GM18502 (cell line): ENCODE data around the gene SLC5A1.

Source experiments
- ATAC-seq: cut with Tn5 transposase; IDR thresholded peaks from one replicate; pipeline ENCODE4 v1.9.1; 2021; ENCODE audit warnings: mild to moderate bottlenecking; ENCODE audit not compliant: unreplicated experiment, poor library complexity

Gene SLC5A1

DNA sequence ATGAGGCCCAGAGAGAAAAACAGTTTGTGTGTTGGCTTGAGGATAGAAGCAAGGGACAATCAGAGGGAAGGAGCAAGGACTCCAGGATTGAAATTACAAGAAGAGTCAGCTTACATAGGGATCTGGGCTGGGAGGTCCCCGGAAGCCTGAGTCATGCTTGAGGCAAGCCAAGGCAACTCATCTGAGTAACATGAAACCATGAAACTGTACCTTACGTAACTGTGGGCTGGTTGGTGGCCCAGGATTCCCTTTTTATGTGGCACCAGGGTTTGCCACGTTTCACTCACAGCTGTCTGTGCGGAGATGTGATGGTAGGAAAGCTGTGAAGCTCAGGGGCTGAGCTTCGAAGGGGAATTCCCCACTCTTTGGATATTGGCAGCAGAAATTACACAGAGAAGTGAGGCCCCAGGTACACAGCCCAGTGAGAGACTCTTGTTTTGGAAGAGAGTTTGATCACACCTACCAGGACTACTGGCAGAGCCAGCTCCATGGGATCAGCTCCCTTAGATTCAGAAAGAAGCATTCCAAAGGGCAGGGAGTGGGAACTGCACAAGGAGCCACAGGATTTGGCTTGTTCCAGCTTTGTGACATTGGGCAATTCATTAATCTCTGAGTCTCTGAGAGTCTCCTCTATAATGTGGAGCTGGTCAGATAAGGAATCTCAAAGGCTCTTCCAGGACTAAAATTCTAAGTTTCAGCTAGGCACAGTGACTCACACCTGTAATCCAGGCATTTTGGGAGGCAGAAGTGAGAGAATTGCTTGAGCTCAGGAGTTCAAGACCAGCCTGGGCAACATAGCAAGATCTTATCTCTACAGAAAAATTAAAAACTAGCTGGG is 7.8 kb downstream of the SLC5A1 start:
- no peak for ATAC-seq

DNA sequence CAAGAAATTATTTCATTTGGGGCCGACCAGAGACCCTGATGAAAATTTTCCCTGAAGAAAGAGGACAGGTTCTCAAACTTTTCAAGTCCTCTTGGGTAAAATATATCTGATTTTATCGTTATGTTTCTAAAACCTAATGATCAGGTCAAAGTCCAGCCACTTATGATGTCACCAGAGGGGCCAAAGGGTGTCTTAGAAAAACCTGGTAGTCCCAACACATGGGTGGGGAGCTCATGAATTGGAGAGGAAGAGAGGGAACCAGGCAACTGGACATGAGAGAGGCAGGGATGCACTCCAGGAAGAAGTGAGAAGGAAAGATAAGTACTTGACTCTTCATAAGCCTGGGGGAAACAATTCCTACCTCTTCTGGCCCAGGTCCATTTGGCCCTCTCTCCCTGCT is 9.2 kb downstream of the SLC5A1 start:
- ATAC-seq = no peak

DNA sequence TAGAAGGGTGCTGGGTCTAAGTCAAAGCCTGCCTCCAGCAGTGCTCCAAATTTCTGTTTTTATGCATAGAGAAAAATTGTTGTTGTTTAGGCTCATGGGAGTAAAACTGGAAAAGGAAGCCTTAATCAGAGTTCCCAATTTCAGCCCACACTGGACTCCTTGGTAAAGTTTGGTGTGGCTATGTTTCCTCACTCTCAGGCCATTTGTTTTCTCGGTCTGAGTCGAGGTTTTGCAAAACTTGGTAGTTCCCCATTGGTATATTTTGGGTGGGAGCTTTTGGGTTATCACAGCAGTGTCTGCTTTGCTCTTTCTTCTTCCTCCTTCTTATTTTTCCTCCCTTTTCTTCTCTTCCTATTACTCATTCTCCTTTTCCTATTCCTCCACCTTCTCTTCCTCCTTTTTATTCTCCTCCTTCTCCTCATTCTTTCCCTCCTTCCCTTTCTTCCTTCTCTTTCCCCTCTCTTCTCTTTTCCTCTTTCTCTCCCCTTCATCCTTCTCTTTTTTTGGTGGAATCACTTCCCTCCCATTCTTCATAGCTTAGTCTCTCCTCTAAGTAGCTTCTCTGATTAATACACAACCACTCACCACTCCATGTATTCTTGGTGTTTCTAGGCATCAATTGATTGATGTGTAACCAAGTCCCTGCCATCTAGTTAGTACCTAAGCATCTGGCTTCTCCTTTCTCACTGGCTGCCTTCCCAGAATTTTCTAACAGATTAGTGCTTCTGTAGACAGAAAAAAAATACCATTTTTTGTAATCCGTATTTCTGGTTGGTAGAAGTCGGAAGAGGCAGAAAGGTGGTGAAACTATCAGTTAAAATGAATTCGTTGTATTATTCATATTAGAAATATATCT is 10.1 kb downstream of the SLC5A1 start:
- no peak for ATAC-seq

DNA sequence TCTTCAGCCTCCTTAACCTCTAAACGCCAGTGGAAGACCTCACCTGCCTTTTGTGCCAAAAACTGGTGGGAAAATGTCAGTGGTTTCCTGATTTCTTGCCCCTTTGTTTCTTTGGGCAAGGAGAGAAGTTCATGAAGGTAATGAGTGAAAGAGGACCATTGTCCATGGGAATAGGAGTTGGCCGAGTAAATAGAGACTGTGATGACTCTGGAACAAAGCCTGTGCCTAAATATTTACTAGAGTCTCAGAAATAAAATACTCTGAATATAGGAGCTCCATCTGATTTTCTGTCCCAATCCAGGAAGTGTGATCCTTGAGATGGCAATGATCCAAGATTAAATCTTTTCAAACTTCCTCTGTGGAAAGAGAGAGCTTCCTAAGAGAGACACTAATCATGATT is 12.0 kb downstream of the SLC5A1 start:
- ATAC-seq = no peak

DNA sequence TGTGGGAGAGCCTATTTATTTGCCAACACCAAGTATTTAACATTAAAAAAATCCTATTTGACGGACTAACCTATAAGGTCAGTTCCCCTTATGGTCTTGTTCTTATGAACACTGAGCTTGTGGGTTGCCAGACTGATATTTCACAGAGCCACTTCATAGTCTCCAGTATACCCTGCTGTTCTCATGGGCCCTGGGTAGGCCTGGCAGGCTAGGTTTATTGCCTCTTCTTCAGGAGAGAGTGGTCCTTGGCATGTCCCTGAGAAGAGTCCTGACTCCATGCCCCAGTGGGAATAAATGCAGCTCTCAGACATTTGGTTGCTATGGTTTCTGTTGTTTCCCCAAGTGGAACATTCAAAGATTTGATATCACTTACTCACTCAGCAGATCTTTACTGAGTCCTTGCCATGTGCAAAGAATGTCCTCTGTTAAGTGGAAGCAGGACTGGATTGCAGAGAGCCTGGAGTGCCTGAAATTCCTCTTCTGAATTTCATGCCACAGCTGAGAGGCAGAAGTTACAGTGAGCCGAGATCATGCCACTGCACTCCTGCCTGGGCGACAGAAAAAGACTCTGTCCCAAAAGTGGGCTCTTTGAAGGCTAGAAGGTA is 15.7 kb downstream of the SLC5A1 start:
- ATAC-seq = no peak

DNA sequence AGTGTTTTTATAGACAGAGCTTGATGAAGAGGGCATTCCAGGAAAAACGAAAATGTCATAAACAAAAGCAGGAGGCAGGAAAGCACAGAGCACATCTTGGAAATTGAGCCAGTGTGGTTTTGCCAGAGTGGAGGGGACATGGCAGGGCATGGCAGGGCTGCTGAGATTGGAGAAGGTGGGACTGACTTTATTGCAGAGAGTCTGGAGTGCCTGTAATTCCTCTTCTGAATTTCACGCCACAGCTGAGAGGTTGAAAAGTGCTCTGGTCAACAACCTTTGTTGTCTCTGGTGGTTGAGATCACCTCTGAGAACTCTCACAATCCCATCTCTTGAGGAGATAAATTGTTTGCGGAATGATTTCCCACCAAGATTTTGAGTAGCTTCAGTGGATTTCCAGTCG is 16.4 kb downstream of the SLC5A1 start:
- no peak for ATAC-seq

DNA sequence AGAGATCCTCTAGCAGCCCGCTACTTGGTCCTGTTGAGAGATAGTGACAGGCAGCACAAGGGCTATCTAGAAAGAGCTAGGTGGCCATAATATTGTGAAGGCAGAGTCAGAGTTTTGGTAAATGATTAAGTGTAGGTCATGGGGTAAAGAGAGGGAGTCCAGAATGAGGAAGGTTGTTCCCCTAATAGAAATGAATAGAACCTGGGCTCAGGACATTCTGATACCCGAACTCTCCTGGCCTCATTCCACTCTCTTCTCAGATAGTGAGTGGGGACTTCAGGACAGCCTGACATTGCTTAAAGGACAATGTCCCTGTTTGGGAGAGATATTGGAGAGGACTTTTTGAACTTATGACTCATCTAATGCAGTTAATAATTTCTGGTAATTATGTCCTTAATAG is 20.6 kb downstream of the SLC5A1 start:
- no peak for ATAC-seq

DNA sequence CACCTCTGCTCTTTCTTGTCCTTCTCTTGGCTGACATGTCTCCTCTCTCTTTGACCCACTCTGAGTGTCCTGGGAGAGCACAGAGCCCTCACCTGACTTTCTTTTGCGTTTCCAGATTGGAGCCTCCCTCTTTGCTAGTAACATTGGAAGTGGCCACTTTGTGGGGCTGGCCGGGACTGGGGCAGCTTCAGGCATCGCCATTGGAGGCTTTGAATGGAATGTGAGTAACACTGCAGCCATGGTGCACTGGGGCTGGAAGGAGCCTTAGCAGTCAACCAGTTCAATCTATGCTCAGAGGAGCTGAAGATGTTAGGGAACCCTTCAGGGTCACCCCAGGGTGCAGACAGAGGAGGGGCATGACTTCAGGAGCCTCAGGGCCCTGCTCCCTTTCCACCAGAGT is 23.8 kb downstream of the SLC5A1 start:
- no peak for ATAC-seq

DNA sequence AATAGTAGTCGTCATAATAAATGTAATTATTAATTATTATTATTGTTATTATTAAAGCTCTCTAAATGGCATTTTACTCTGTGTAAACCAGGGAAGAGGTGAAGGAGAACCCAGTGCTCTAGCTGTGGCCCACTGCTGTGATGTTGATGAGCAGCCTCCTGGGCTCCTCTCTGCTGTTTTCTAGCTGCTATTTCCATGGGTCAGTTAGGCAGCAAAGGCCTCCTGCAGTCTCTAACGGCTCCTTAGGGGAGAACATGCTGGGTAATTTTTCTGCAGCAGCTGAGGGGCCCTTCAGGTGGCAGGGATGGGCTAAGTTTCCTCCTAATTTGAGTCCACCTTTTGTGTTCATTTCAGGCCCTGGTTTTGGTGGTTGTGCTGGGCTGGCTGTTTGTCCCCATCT is 24.6 kb downstream of the SLC5A1 start:
- ATAC-seq = no peak

DNA sequence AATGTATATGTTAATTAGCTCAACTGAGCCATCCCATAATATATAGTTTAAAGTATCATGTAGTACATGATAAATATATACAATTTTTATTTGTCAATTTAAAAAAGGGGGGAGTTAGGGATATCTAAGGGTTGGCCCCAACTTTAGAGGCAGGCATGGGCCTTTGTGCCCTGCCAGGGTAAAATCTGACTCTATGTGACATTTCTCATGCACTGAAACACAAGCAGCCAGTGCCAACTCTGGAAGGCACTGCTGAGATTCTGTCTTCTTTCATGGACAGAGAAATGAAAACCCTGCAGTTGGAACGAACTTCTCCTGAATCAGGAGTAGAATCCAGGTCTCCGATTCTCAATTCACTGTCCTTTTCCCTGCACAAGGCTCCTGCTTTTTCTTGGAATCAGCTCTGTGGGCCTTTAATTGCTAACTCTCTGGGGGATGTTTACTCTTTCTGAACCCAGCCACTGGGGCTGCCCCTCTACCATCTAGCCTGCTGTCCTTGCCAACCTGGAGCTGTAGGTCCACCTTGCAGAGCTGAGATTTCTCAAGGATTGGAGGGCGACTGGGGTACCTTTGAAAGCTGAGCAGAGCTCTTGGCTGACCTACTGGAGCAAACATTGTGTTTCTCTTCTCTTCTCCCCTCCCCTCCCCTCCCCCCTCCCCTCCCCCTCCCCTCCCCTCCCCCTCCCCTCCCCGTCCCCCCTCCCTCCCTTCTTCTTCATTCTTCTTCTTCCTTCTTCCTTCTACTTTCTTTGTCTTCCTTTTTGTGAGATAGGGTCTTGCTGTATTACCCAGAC is 26.7 kb downstream of the SLC5A1 start:
- no peak for ATAC-seq

DNA sequence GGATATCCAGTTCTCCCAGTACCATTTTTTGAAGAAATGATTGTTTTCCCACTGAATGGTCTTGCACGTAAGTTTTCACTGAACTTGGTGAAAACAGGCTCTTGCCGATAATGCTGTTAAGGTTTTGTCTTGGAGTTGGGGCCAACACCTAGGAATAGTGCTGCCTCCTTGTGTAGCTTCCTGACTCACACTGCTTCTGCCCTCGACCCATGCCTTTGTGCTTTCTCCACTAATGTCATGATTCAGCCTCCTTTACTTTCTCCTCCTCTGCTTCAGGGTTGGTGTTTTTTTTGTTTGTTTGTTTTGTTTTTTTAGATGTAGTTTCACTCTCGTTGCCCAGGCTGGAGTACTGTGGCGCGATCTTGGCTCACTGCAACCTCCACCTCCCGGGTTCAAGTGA is 30.2 kb downstream of the SLC5A1 start:
- ATAC-seq = no peak

DNA sequence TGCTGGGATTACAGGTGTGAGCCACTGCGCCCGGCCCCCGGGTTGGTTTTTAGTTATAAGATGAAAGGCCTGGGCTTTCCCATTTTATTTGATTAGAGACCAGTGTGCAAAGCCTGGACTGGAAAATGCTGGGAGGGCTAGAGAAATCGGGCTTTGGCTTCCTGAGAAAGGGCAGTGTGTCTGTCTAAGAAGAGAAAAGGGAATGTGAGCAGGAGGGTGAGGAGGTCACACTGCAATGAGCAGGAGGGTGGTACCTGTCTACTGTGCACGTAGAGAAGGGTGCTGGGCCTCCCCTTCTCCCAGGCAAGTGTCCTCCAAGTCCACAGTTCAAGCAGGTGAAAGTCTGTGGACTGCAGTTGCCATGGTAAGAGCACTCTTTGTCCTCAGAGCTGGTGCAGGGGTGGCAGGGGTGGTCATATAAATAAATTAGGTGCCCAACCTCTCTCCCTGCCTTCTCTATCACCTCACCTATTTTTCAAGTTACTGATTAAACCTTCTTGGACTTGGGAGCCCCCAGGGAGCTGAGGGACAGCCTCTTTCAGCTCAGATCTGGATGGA is 30.8 kb downstream of the SLC5A1 start:
- ATAC-seq = no peak

DNA sequence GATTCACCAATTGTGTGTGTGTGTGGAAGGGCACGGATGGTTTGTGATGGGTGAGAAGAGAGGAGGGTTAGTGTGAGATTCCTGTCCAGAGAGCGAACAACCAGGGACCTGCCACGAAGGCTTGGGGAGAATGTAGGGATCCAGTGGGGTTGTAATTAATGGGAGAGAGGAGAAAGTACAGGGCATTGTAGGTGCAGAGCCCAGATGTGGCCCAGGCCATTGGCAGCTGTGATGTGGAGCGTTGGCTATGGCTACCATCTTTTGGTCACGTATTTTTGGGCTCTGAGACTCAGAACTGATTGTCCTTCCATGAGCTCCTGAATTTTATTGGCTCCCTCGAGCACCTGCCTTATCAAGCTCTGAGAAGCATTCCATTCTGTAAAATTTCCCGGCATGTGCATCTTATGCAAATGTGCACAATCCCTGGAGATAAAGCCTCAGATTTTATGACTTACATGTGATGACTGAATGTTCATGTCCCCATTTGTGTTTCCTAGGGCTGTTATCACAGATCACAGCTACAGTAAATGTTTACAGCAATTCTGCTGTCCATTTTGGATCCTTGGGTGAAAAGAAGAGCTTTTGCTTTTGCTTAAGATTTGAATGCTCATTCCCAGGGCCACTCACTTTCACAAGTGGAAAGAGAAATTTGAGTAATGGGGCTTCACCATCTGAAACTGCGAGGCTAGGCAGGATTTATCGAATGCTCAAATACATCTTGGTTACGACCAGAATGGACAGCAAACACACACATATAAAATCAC is 33.1 kb downstream of the SLC5A1 start:
- ATAC-seq = no peak

DNA sequence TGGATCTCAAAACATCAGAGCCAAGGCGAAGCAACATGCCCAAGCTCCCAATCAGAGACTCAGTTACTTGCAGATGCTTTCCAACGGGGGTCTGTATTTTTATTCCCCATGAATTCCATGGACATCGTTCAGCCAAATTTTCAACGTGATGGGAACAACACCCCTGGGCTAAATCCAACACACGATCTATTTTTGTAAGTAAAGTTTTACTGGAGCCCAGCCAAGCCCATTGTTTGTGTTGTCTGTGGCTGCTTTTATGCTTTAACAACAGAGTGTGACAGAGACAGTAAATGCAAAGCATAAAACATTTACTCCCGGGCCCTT is 33.7 kb downstream of the SLC5A1 start:
- ATAC-seq = no peak

DNA sequence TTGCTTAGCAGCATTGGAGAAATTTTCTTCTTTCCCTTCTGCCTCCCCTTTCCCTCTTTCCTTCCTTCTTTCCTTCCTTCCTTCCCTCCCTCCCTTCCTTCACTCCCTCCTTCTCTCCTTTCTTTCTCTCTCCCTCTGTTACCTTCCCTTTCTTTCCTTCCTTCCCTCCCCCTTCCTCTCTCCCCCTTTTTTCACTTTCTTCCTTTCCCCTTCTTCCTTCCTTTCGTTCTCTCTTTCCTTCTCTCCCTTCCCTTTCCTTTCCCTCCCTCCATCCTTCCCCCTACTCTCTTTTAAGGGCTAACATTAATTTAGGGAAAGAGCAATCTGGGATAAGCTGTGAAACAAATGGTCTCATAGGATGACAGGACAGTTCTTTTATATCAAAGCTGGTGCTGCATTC is 34.1 kb downstream of the SLC5A1 start:
- ATAC-seq = no peak

DNA sequence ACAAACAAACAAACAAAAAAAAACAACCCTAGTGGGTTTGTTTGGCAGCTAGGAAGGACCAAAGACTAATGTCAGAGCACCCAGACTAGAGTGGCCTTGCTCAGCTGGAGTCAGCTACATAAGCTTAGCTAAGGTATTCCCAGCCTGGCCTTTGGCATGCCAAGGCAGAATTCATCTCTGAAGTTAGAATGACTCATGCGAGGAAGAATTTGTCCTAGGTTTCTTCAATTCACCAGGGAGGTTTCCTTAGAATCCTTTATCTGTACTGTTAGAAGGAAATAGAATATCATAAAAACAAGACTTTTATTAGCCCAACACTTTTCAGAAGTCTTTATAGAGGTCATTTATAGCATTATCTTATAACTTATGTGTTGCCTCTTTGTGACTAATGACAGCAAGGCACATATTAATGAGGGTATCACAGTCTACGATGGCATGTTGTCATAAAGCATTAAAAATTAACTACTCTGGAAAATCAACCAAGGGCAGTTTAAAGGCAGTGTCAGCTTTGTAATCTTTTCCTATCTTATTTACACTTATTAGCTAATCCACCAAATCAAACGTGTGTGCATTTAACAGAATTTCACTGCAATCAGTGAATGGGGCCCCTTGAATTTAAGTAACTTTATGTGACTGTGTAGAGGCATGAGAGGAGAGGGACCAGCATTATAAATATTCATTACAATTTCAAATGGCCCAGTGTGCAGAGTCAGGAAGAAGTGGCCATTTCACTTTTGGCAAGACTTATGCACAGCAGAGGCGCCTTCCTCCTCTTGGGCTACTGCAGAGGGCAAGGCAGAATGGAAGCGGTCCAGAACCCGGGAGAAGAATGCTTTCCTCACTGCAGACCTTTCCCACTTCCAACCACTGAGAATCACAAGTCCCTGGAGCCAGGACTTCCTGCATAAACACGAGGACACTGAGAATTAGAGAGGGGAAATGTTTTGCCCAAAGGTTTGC is 36.3 kb downstream of the SLC5A1 start:
- ATAC-seq = no peak

DNA sequence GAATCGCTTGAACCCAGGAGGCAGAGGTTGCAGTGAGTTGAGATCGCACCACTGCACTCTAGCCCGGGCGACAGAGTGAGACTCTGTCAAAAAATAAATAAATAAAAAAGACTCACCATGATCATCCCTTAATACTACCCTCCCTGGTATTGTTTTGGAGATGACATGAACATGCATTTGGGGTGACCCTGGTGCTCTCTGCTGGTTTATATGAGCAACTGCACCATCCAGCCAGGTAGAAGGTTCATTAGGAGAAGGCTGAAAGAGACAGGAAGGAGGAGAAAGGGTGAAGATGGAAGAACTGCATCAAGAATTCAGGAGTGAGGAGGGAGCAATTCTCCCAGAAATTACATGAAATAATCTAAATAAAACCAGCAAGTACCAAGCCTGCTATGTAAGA is 37.8 kb downstream of the SLC5A1 start:
- no peak for ATAC-seq

DNA sequence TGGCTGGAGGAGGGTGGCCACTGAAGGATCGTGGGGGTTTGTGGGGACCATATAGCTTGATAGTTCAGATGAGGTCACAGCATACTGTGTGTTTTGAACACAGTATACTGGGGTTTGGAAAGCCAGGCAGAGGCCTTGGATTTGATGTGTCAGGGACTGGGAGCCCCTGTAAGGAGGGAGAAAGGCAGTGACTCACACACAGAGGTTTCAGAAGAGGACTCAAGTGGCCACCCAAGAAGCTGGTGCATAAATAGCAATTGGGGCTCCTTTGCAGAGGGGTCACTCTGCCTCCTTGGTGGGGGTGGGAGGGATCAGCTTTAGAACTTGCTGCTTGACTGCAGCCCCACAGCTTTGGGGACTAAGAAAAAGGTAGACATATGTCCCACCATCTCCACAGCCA is 39.3 kb downstream of the SLC5A1 start:
- no peak for ATAC-seq
